Naive thymus-derived CD8-positive, alpha-beta T cell (primary cell): Measurements from ENCODE around the gene SIGLEC12. TPM values are rescaled to one million over a fixed set of nuclear protein-coding genes. Genes with fewer than 3 reads are reported as not detected.

ENCODE experiments used
- ATAC-seq, 2 donors: fragments of 150-1000 bp; cut with Tn5 transposase in 1 of 2; sonication (Bioruptor Pico), chemical (Tn5 transposase) in 1 of 2; 1 replicate in 1 of 2; 2 replicates in 1 of 2; pipeline ENCODE4 v1.10.0; 2021; ENCODE audit warnings: mild to moderate bottlenecking in 2 of 2, moderate library complexity in 2 of 2
- POLR2A ChIA-PET: fragments of 350-600 bp; sonication (Branson Sonifier 250); formaldehyde crosslinking; loops from one replicate; lab custom pipeline; 2021; ENCODE audit warnings: antibody characterized with exemption; lab: Charles Lee
- DNase-seq, 10 donors: peaks; one replicate each; pipeline versions ENCODE4 v3.0.0 to v3.0.0-alpha.2; 2020 to 2022
- H3K27ac Mint-ChIP-seq, 10 donors: one replicate each; pipeline ENCODE4 v1.8.0; 2020 to 2022; ENCODE audit warnings: mild to moderate bottlenecking in 10 of 10, mixed read lengths in 10 of 10, moderate library complexity in 4 of 10, inconsistent platforms in 1 of 10
- H3K27me3 Mint-ChIP-seq, 5 donors: one replicate each; pipeline ENCODE4 v1.8.0; 2021 to 2022; ENCODE audit warnings: mixed read lengths in 5 of 5
- H3K36me3 Mint-ChIP-seq, 3 donors: one replicate each; pipeline ENCODE4 v1.8.0; 2020 to 2022; ENCODE audit warnings: mixed read lengths in 3 of 3, mild to moderate bottlenecking in 2 of 3, inconsistent platforms in 1 of 3
- H3K4me1 Mint-ChIP-seq, 4 donors: one replicate each; pipeline ENCODE4 v1.8.0; 2021 to 2022; ENCODE audit warnings: mixed read lengths in 4 of 4
- H3K4me3 Mint-ChIP-seq, 10 donors: one replicate each; pipeline ENCODE4 v1.8.0; 2020 to 2022; ENCODE audit warnings: mild to moderate bottlenecking in 10 of 10, mixed read lengths in 10 of 10, moderate library complexity in 6 of 10, inconsistent platforms in 1 of 10
- H3K9me3 Mint-ChIP-seq, 9 donors: one replicate each; pipeline ENCODE4 v1.8.0; 2020 to 2022; ENCODE audit warnings: mixed read lengths in 9 of 9, mild to moderate bottlenecking in 3 of 9, inconsistent platforms in 1 of 9, moderate library complexity in 1 of 9
- polyA plus RNA-seq, 3 donors: library from polyadenylated mRNA; unstranded; fragments of 300-500 nt; fragmentation: Illumina TruSeq; gene quantifications; one replicate each; pipeline ENCODE4 v1.2.3, GENCODE V29; 2021
- total RNA-seq, 8 experiments: library from RNA in 2 of 8; stranded (reverse) in 2 of 8; gene quantifications; one replicate each; pipeline ENCODE4 v1.2.3 and lab custom pipeline; 2021 to 2026

Gene SIGLEC12
- total and polyA plus RNA-seq, 5 experiments from 2014 or later: 0.31 TPM; not detected in 4

DNA sequence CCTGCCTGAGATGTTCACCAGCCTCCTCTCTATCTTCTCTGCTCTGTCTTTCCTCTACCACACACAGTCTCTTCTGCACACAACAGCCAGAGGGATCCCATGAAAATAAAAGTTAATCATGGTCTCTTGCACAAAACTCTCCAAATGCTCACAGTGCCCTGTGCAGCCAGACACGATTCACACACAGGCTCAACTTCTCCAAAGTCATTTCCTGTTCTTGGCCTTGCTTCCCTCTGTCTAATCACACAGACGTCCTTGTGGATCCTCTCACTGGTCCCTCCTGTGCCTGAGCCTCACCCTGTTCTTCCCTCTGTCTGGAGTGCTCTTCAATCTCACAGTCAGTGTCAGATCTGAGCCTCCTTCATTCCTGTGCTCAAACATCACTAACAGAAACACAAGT is 7.8 kb downstream of the SIGLEC12 start:
- ATAC-seq: no peak
- no peaks in the 10 kb centered on the region for H3K36me3 Mint-ChIP-seq

GRCh38 chr19:51491586-51491985 is 10.0 kb downstream of the SIGLEC12 start:
- ATAC-seq (no peak), DNase-seq (no peak)
- no peaks in the 10 kb centered on the region for H3K36me3 Mint-ChIP-seq
- H3K4me3 Mint-ChIP-seq: no peak overlapping the region
- no peak overlapping the region for H3K27ac Mint-ChIP-seq
- POLR2A ChIA-PET: no interaction called here
- H3K4me1 Mint-ChIP-seq: no peaks in the 10 kb centered on the region
- peaks cover 0 to 16% (median 0%) of the 10 kb centered on the region in 9 donors for H3K9me3 Mint-ChIP-seq
- H3K27me3 Mint-ChIP-seq: peaks cover 0 to 33% (median 23%) of the 10 kb centered on the region in 5 donors

More for the DNA sequence above, 7.8 kb downstream of the SIGLEC12 start:
- peaks cover 2 to 38% (median 23%) of the 10 kb centered on the region in 5 donors for H3K27me3 Mint-ChIP-seq
- DNase-seq: no peak
- no peak overlapping the region for H3K27ac Mint-ChIP-seq
- peaks cover 0 to 16% (median 0%) of the 10 kb centered on the region in 9 donors for H3K9me3 Mint-ChIP-seq
- H3K4me3 Mint-ChIP-seq: no peak overlapping the region
- POLR2A ChIA-PET: no interaction called here
- H3K4me1 Mint-ChIP-seq: no peaks in the 10 kb centered on the region

DNA sequence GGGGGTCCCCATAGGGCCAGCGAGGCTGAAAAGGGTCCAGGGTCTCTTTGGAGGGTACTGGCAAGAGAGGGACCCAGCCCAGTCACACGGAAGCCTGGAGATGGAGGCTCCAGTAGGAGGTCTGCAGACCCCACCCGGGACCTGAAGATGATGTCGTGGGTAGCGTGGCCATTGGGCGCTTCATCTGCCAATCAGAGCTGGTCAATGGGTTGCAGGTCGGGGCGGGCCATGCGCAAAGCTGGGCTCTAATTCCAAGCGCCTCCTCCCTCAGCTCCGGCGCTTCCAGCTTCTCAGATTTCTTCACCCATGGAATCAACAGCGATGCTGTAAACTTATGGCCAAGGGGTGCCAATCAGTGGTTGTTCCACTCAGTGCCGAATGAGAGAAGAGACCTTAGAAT is 10.9 kb downstream of the SIGLEC12 start:
- Mint-ChIP-seq H3K4me1 (no peaks in the 10 kb centered on the region), H3K4me3 (no peak overlapping the region), H3K27ac (no peak overlapping the region), H3K36me3 (no peaks in the 10 kb centered on the region), H3K9me3 (peaks cover 0 to 16% (median 0%) of the 10 kb centered on the region in 9 donors), H3K27me3 (peaks cover 3 to 33% (median 27%) of the 10 kb centered on the region in 5 donors)
- POLR2A ChIA-PET: no interaction called here
- ATAC-seq (no peak), DNase-seq (no peak)

DNA sequence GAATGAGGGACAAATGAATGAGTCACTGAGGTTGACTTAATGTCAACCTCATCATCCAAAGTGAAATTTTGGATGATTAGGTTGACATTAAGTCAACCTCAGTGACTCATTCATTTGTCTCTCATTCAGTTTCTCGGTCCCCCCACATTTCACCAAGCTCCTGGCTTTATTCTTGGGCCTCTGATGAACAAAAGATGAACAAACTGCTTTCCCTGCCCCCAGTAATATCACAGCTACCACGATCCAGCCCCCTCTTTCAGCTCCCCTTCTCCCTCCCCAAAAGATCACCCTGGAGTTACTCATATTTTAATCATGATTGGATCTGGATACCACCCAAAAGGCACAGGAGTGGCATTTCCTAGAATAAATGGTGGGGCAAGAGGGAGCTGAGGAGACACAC is 12.5 kb downstream of the SIGLEC12 start:
- ATAC-seq (no peak), DNase-seq (no peak)
- H3K27me3 Mint-ChIP-seq: peaks cover 9 to 34% (median 23%) of the 10 kb centered on the region in 5 donors
- peaks cover 0 to 14% (median 0%) of the 10 kb centered on the region in 9 donors for H3K9me3 Mint-ChIP-seq
- no peaks in the 10 kb centered on the region for H3K4me1 Mint-ChIP-seq
- POLR2A ChIA-PET: no interaction called here
- H3K27ac Mint-ChIP-seq: no peak overlapping the region
- H3K4me3 Mint-ChIP-seq: no peak overlapping the region
- H3K36me3 Mint-ChIP-seq: no peaks in the 10 kb centered on the region

GRCh38 chr19:51488491-51488890 is 13.1 kb downstream of the SIGLEC12 start:
- DNase-seq (no peak), ATAC-seq (no peak)
- Mint-ChIP-seq H3K4me3 (no peak overlapping the region), H3K9me3 (peaks cover 0 to 7% (median 0%) of the 10 kb centered on the region in 9 donors), H3K27ac (no peak overlapping the region), H3K4me1 (no peaks in the 10 kb centered on the region), H3K27me3 (peaks cover 9 to 30% (median 18%) of the 10 kb centered on the region in 5 donors), H3K36me3 (no peaks in the 10 kb centered on the region)
- POLR2A ChIA-PET: no interaction called here

DNA sequence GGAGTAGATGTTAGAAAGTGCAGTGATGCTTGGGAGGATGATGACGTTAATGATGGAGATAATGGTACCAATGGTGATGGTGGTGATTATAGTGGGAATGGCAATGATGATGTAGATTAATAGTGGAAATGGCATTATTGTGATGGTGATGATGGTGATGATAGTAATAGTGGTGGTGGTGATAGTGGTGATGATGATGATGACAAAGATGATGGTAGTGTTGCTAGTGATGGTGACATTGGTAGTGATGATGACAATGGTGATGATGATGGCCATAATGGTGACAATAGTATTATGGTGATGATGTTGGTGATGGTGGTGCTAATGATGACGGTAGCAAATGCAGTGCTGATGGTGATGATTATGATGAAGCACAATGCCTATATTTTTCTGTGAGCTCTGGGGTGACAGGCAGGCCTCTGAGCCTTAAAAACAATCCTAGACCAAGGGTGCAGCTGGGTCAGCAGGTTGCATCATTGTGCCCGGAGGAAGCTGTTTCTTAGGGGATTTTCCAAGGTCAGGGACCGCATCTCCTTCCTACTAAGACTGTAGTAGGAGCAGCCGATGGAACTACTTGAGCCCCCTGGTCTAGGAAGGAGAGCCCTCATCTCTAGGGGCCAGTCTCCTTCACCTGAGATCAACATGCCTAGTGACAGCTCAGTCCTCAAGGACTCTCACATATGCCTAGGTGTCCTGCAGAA is 15.5 kb downstream of the SIGLEC12 start:
- DNase-seq: no peak
- no peak for ATAC-seq
- Mint-ChIP-seq H3K9me3 (peaks cover 0 to 1% (median 0%) of the 10 kb centered on the region in 9 donors), H3K4me3 (no peak overlapping the region), H3K36me3 (no peaks in the 10 kb centered on the region), H3K27ac (no peak overlapping the region), H3K27me3 (peaks cover 12 to 26% (median 20%) of the 10 kb centered on the region in 5 donors), H3K4me1 (no peaks in the 10 kb centered on the region)
- POLR2A ChIA-PET: no interaction called here

GRCh38 chr19:51480590-51480989 is 21.0 kb downstream of the SIGLEC12 start:
- POLR2A ChIA-PET: interaction anchor here (0.6 kb wide), 1 partner anchor 11 kb away, joined by 3 read pairs; no protein-coding TSS in a partner anchor
- Mint-ChIP-seq H3K27me3 (peaks cover 13 to 50% (median 29%) of the 10 kb centered on the region in 5 donors), H3K4me1 (no peaks in the 10 kb centered on the region)

GRCh38 chr19:51479531-51480331 is 21.9 kb downstream of the SIGLEC12 start:
- Mint-ChIP-seq H3K9me3 (peaks cover 0 to 3% (median 0%) of the 10 kb centered on the region in 9 donors), H3K27ac (no peak overlapping the region), H3K36me3 (no peaks in the 10 kb centered on the region), H3K4me1 (no peaks in the 10 kb centered on the region), H3K27me3 (peaks cover 10 to 49% (median 26%) of the 10 kb centered on the region in 5 donors), H3K4me3 (no peak overlapping the region)
- DNase-seq: no peak
- no peak for ATAC-seq
- POLR2A ChIA-PET: interaction anchor here (0.6 kb wide), 1 partner anchor 11 kb away, joined by 3 read pairs; no protein-coding TSS in a partner anchor

More at GRCh38 chr19:51480590-51480989, 21.0 kb downstream of the SIGLEC12 start:
- ATAC-seq (no peak), DNase-seq (no peak)
- H3K9me3 Mint-ChIP-seq: peaks cover 0 to 3% (median 0%) of the 10 kb centered on the region in 9 donors
- H3K36me3 Mint-ChIP-seq: no peaks in the 10 kb centered on the region
- H3K27ac Mint-ChIP-seq: no peak overlapping the region
- no peak overlapping the region for H3K4me3 Mint-ChIP-seq

- Mint-ChIP-seq H3K27ac (no peak within 1 kb of the TSS), H3K4me1 (no peaks in the 10 kb centered on the region), H3K4me3 (peak within 1 kb of the TSS in 1 of 10 donors; percentile 20), H3K9me3 (peaks cover 0 to 3% (median 0%) of the 10 kb centered on the region in 9 donors), H3K36me3 (no peaks in the 10 kb centered on the region), H3K27me3 (peaks cover 7 to 56% (median 25%) of the 10 kb centered on the region in 5 donors)
- DNase-seq: no peak
- POLR2A ChIA-PET: no interaction called here
- no peak for ATAC-seq
These were observed 23.0 kb downstream of the SIGLEC12 start, which contains the start of gene CEACAM18 for GRCh38 chr19:51478381-51479234. CEACAM18 (plus strand) TSS chr19:51478539.

GRCh38 chr19:51477344-51477743 is 24.3 kb downstream of the SIGLEC12 start:
- no peak overlapping the region for H3K27ac Mint-ChIP-seq
- H3K4me3 Mint-ChIP-seq: no peak overlapping the region
- peaks cover 10 to 60% (median 24%) of the 10 kb centered on the region in 5 donors for H3K27me3 Mint-ChIP-seq
- H3K9me3 Mint-ChIP-seq: peaks cover 0 to 3% (median 0%) of the 10 kb centered on the region in 9 donors
- DNase-seq: no peak
- POLR2A ChIA-PET: no interaction called here
- ATAC-seq: no peak
- H3K36me3 Mint-ChIP-seq: no peaks in the 10 kb centered on the region
- H3K4me1 Mint-ChIP-seq: no peaks in the 10 kb centered on the region

DNA sequence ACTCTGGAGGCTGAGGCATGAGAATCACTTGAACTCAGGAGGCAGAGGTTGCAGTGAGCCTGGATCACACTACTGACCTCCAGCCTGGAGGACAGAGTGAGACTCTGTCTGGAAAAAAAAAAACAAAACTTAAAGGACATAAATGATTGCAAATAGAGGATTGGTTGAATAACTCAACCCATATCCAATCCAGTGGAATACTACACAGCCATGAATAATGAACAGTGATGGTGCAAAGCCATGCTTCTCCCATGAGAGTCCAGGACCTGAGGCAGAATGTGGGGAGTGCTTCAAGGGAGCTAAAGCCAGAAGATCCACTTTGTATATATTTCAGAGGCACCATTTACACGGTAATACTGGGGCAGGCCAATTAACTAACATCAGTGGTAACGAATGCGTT is 25.4 kb downstream of the SIGLEC12 start:
- DNase-seq (no peak), ATAC-seq (no peak)
- H3K36me3 Mint-ChIP-seq: no peaks in the 10 kb centered on the region
- H3K9me3 Mint-ChIP-seq: peaks cover 0 to 3% (median 0%) of the 10 kb centered on the region in 9 donors
- H3K4me3 Mint-ChIP-seq: no peak overlapping the region
- no peaks in the 10 kb centered on the region for H3K4me1 Mint-ChIP-seq
- peaks cover 6 to 55% (median 20%) of the 10 kb centered on the region in 5 donors for H3K27me3 Mint-ChIP-seq
- no peak overlapping the region for H3K27ac Mint-ChIP-seq
- POLR2A ChIA-PET: no interaction called here
